ENCODE measurements around the gene MKRN2. TPM values are rescaled to one million over a fixed set of nuclear protein-coding genes. Genes with fewer than 3 reads are reported as not detected.
"Not testable (repeated sequence)": the region's sequence is repeated elsewhere in the genome, so short reads cannot be mapped to it uniquely, and the experiment has no call there.

MKRN2 gene
- total RNA-seq, 1 donor from 2014 or later, result 23.4 TPM

GRCh38 chr3:12627370-12627769 lies 70.5 kb downstream of the MKRN2 start:
- Mint-ChIP-seq H3K4me3 (ENCODE audit: low read depth) (no peak overlapping the region), H3K9me3 (ENCODE audit: low read depth) (no peaks in the 10 kb centered on the region), H3K27me3 (no peaks in the 10 kb centered on the region), H3K36me3 (ENCODE audit: insufficient read depth) (no peaks in the 10 kb centered on the region), H3K27ac (no peak overlapping the region), H3K4me1 (ENCODE audit: low read depth) (peaks cover 24% of the 10 kb centered on the region)
- no peak for TF ChIP-seq CTCF (IDR thresholded peaks at IDR 0.05; ENCODE audit: unreplicated experiment)
- DNase-seq (ENCODE audit: low spot score, unreplicated experiment), result no peak

- no peaks in the 10 kb centered on the region for H3K27me3 Mint-ChIP-seq
- TF ChIP-seq CTCF (IDR thresholded peaks at IDR 0.05; ENCODE audit: unreplicated experiment), result no peak
- H3K4me1 Mint-ChIP-seq (ENCODE audit: low read depth), result peaks cover 26% of the 10 kb centered on the region
- H3K36me3 Mint-ChIP-seq (ENCODE audit: insufficient read depth), result peaks cover 2% of the 10 kb centered on the region
- no peak overlapping the region for H3K4me3 Mint-ChIP-seq (ENCODE audit: low read depth)
- H3K27ac Mint-ChIP-seq, result no peak overlapping the region
- no peak for DNase-seq (ENCODE audit: low spot score, unreplicated experiment)
- no peaks in the 10 kb centered on the region for H3K9me3 Mint-ChIP-seq (ENCODE audit: low read depth)
These were observed 71.9 kb downstream of the MKRN2 start for GRCh38 chr3:12628813-12629212.

- Mint-ChIP-seq H3K27me3 (no peaks in the 10 kb centered on the region), H3K27ac (no peak overlapping the region), H3K9me3 (ENCODE audit: low read depth) (no peaks in the 10 kb centered on the region), H3K4me1 (ENCODE audit: low read depth) (peaks cover 19% of the 10 kb centered on the region), H3K4me3 (ENCODE audit: low read depth) (no peak overlapping the region), H3K36me3 (ENCODE audit: insufficient read depth) (peaks cover 4% of the 10 kb centered on the region)
- TF ChIP-seq CTCF (IDR thresholded peaks at IDR 0.05; ENCODE audit: unreplicated experiment), result no peak
- DNase-seq (ENCODE audit: low spot score, unreplicated experiment), result no peak
These were observed 72.7 kb downstream of the MKRN2 start for GRCh38 chr3:12629560-12629959.

GRCh38 chr3:12630292-12630691 lies 73.4 kb downstream of the MKRN2 start:
- no peak for TF ChIP-seq CTCF (IDR thresholded peaks at IDR 0.05; ENCODE audit: unreplicated experiment)
- Mint-ChIP-seq H3K9me3 (ENCODE audit: low read depth) (no peaks in the 10 kb centered on the region), H3K27ac (peak overlapping the region; percentile 53), H3K4me1 (ENCODE audit: low read depth) (peaks cover 19% of the 10 kb centered on the region), H3K36me3 (ENCODE audit: insufficient read depth) (peaks cover 4% of the 10 kb centered on the region), H3K27me3 (no peaks in the 10 kb centered on the region), H3K4me3 (ENCODE audit: low read depth) (no peak overlapping the region)
- DNase-seq (ENCODE audit: low spot score, unreplicated experiment), result no peak

GRCh38 chr3:12630843-12631242 lies 74.0 kb downstream of the MKRN2 start:
- not testable (repeated sequence) for H3K9me3 Mint-ChIP-seq (ENCODE audit: low read depth); H3K27me3 Mint-ChIP-seq; DNase-seq (ENCODE audit: low spot score, unreplicated experiment); H3K4me3 Mint-ChIP-seq (ENCODE audit: low read depth); H3K27ac Mint-ChIP-seq; H3K36me3 Mint-ChIP-seq (ENCODE audit: insufficient read depth)
- peaks cover 19% of the 10 kb centered on the region for H3K4me1 Mint-ChIP-seq (ENCODE audit: low read depth)

- Mint-ChIP-seq H3K9me3 (ENCODE audit: low read depth) (no peaks in the 10 kb centered on the region), H3K27ac (peak overlapping the region; percentile 70), H3K4me1 (ENCODE audit: low read depth) (peaks cover 16% of the 10 kb centered on the region), H3K27me3 (no peaks in the 10 kb centered on the region), H3K36me3 (ENCODE audit: insufficient read depth) (peaks cover 4% of the 10 kb centered on the region), H3K4me3 (ENCODE audit: low read depth) (no peak overlapping the region)
- DNase-seq (ENCODE audit: low spot score, unreplicated experiment), result no peak
- no peak for TF ChIP-seq CTCF (IDR thresholded peaks at IDR 0.05; ENCODE audit: unreplicated experiment)
These were observed 75.6 kb downstream of the MKRN2 start for GRCh38 chr3:12632523-12632922.

Measured in progenitor cell of endocrine pancreas (in vitro differentiated cells).